SJSA1 (cell line): ENCODE data around the gene CHI3L1. TPM values are rescaled to one million over a fixed set of nuclear protein-coding genes. Genes with fewer than 3 reads are reported as not detected.
A peak's percentile ranks its signal among the peaks of the same experiment; 100 is the strongest.

Source experiments
- DNase-seq, 2 experiments: peaks; one replicate each; pipeline ENCODE4 v3.0.0-alpha.2; 2015 to 2020; ENCODE audit warnings: low spot score in 2 of 2, low read depth in 1 of 2
- H3K27ac ChIP-seq: fragments of 250-450 bp; sonication (Bioruptor Pico); 2 replicates; pipeline ENCODE4 v1.5.1; 2020; ENCODE audit warnings: mild to moderate bottlenecking, moderate library complexity
- H3K27me3 ChIP-seq: fragments of 250-450 bp; sonication (Bioruptor Pico); replicated peaks from 2 replicates; pipeline ENCODE4 v1.5.1; 2020; ENCODE audit warnings: mild to moderate bottlenecking, moderate library complexity
- H3K36me3 ChIP-seq: fragments of 250-450 bp; sonication (Bioruptor Pico); 2 replicates; pipeline ENCODE4 v1.5.1; 2020; ENCODE audit warnings: mild to moderate bottlenecking
- H3K4me1 ChIP-seq: fragments of 250-450 bp; sonication (Bioruptor Pico); replicated peaks from 2 replicates; pipeline ENCODE4 v1.6.1; 2021; ENCODE audit warnings: mild to moderate bottlenecking
- H3K4me3 ChIP-seq: fragments of 250-450 bp; sonication (Bioruptor Pico); 2 replicates; pipeline ENCODE4 v1.5.1; 2020; ENCODE audit warnings: mild to moderate bottlenecking
- H3K9me3 ChIP-seq: fragments of 250-450 bp; sonication (Bioruptor Pico); replicated peaks from 2 replicates; pipeline ENCODE4 v1.5.1; 2020; ENCODE audit warnings: mild to moderate bottlenecking
- total RNA-seq: library from RNA; depleted of rRNA; stranded (reverse); fragments of >200 nt; shearing (Covaris generic); gene quantifications from 2 replicates; pipeline ENCODE4 v1.2.3, GENCODE V29; 2014

The CHI3L1 gene
- total RNA-seq, 1 experiment from 2014 or later, result not detected

DNA sequence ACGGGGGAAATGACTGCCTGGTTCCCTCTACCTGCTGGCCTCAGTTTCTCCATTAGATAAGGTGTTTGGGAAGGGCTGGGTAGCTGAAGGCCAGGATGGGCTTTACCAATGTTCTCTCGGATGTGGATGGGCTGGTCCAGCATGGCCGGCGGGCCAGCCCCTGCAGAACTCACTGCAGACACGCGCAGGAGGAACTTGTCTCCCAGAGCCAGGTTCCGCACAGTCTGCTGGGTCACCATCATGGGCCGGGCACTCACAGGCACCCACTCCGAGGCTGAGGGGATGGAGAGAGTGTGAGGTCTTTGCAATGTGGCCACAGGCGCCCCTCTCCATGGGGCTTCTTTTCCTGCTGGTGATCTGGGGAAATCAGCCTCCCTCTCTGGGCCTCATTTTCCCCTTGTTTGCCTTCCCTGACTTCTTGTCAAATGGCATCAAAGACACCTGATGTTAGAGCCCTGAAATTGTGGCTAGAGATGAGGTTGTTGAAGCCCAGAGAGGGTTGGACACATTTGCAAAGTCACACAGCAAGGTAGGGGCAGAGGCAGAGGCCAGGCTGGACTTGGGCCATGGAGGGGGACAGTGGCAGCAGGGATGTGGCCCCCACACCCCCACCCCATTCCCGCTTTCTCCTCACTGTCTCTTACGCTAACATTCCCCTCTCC lies 12.0 kb downstream of the CHI3L1 start:
- no peak overlapping the region for H3K4me3 ChIP-seq
- H3K27ac ChIP-seq, result no peak overlapping the region
- H3K4me1 ChIP-seq, result peaks cover 8% of the 10 kb centered on the region
- 0 out of 2 replicates have a peak, but pooled peaks cover 3% of the 10 kb centered on the region for H3K9me3 ChIP-seq
- H3K36me3 ChIP-seq, result no peaks in the 10 kb centered on the region
- no peak for DNase-seq
- no peaks in the 10 kb centered on the region; the same call in 1 of the 2 replicates for H3K27me3 ChIP-seq

DNA sequence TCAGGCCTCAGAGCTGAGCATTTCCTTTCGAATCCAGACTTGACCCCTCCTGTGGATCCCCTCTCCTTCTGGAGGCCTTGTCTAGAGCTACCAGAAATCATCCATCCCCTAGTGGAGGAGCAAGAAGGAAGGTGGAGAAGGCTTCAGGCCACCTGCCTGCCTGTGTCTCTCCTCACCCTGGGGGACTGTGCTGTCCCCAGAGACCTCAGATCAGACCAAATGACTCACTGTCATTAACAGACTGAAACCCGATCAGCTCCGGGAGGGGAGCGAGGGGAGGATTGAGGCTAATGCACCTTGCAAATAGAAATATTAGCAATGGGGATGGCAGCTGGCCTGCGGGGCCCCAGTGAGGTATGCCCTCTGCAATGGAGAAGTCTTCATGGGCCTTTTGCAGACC lies 12.9 kb downstream of the CHI3L1 start:
- Histone ChIP-seq H3K4me1 (peaks cover 8% of the 10 kb centered on the region), H3K9me3 (0 out of 2 replicates have a peak, but pooled peaks cover 3% of the 10 kb centered on the region), H3K36me3 (no peaks in the 10 kb centered on the region), H3K4me3 (no peak overlapping the region), H3K27me3 (no peaks in the 10 kb centered on the region; the same call in 1 of the 2 replicates), H3K27ac (no peak overlapping the region)
- no peak for DNase-seq

DNA sequence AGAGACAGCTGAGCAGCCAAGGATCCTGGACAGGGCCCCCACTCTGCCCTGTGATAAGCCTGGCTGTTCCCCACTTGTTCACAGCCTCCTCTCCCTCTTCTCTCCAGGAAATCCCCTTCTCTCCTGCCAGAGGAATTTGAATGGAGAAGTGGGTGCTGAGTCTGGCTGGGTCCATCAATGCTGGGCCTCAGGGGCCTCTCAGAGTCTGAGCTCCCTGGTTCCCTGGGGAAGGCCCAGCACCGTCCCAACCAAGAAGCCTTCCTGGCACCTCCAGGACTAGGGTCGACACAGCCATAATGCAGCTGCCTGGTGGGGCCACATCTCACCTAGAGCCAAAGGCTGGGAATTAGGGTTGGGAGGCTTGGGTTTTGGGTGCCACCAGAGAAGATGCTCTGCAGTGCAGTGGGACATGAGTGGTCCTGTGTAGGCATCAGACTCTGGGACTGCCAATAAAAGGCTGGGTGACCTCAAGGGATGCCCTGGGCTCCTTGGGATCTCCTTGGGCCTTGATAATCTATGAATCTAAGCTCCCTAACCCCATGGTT lies 13.4 kb downstream of the CHI3L1 start:
- Histone ChIP-seq H3K4me3 (no peak overlapping the region), H3K27ac (no peak overlapping the region)
- no peak for DNase-seq

GRCh38 chr1:203172184-203173010 lies 14.1 kb downstream of the CHI3L1 start:
- no peak overlapping the region for H3K27ac ChIP-seq
- peak; percentile 27 to 62 for DNase-seq
- H3K36me3 ChIP-seq, result no peaks in the 10 kb centered on the region
- no peaks in the 10 kb centered on the region; the same call in 1 of the 2 replicates for H3K27me3 ChIP-seq
- peaks cover 3% of the 10 kb centered on the region for H3K4me1 ChIP-seq
- H3K4me3 ChIP-seq, result no peak overlapping the region
- no peaks in the 10 kb centered on the region for H3K9me3 ChIP-seq

More for the DNA sequence above, 13.4 kb downstream of the CHI3L1 start:
- Histone ChIP-seq H3K36me3 (no peaks in the 10 kb centered on the region), H3K4me1 (peaks cover 8% of the 10 kb centered on the region), H3K9me3 (0 out of 2 replicates have a peak, but pooled peaks cover 3% of the 10 kb centered on the region), H3K27me3 (no peaks in the 10 kb centered on the region; the same call in 1 of the 2 replicates)

DNA sequence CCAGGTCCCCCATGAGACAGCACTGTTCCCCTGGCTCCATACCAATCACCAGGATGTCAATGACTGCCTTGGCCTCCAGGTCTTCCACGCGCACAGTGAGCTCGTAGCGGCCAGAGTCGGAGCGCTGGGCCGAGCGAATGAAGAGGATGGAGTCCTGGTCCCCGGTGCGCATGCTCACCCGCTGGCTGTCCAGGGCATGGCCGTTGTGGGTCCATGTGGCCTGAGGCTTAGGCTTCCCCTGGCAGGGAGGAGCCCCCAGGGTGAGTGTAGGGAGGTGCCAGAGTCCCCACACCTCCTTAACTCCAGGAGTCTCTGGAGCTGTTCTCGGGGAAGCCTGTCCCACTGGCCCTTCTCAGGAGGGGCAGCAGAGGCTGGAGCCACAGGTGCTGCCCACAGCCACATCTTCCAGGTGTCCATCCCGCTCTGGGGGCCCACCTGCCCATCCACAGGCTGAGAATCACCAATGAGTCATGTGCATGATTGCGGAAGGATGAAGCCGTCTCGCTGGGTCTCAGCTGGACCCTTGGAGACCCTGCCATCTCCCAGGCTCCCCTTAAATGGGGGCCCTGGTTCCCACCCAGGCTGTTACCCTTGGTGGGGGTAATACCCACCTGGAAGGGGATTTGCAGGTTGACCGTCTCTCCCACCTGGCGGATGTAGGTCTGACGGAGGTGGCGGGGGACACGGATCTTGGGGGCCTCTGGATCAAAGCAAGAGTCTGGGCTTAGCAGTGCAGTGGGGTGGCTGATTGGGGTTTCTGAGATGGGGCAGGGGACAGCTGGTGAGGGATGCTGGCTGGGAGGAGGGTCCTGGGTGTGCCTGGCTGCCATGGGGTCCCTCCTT lies 14.9 kb downstream of the CHI3L1 start:
- H3K27me3 ChIP-seq, result no peaks in the 10 kb centered on the region; the same call in 1 of the 2 replicates
- no peaks in the 10 kb centered on the region for H3K9me3 ChIP-seq
- no peak for DNase-seq
- H3K4me3 ChIP-seq, result no peak overlapping the region
- no peaks in the 10 kb centered on the region for H3K4me1 ChIP-seq
- H3K27ac ChIP-seq, result no peak overlapping the region
- no peaks in the 10 kb centered on the region for H3K36me3 ChIP-seq

DNA sequence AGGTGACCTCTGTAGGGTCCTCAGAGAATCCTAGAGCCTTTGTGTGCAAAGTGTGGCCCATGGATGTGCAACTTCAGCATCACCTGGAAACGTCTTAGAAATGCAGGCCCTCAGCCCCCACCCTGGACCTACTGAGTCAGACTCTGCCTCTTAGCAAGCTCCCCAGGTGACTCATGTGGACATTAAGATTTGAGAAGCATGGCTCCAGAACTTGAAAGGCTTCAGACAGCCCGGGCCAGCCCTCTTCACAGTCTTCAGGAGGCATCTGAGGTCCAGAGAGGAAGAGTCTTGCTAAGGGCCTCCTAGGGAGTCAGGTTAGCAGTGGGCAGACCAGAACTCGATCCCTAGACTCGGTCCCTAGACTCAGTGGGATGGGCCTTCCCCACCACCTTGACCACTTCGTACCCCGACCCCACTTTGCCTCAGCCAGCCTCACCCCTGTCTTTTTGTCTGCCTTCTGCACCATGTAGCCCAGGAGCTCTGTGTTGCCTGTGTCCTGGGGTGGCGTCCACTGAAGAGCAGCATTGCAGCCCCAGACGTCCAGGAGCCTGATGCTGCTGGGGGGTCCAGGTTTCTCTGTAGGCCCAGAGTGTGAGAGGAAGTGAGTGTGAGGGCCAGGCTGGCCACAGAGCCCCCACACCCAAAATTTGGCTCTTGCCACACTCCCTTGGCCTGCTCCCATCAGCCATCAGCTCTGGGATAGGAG lies 15.7 kb downstream of the CHI3L1 start:
- no peaks in the 10 kb centered on the region for H3K9me3 ChIP-seq
- no peak for DNase-seq
- H3K27ac ChIP-seq, result no peak overlapping the region

GRCh38 chr1:203169770-203170520 lies 16.6 kb downstream of the CHI3L1 start:
- DNase-seq, result no peak
- no peak overlapping the region for H3K27ac ChIP-seq
- H3K9me3 ChIP-seq, result no peaks in the 10 kb centered on the region
- no peak overlapping the region for H3K4me3 ChIP-seq
- no peaks in the 10 kb centered on the region for H3K4me1 ChIP-seq
- no peaks in the 10 kb centered on the region; the same call in 1 of the 2 replicates for H3K27me3 ChIP-seq
- H3K36me3 ChIP-seq, result no peaks in the 10 kb centered on the region

More for the DNA sequence above, 15.7 kb downstream of the CHI3L1 start:
- Histone ChIP-seq H3K4me1 (no peaks in the 10 kb centered on the region), H3K4me3 (no peak overlapping the region), H3K27me3 (no peaks in the 10 kb centered on the region; the same call in 1 of the 2 replicates), H3K36me3 (no peaks in the 10 kb centered on the region)

DNA sequence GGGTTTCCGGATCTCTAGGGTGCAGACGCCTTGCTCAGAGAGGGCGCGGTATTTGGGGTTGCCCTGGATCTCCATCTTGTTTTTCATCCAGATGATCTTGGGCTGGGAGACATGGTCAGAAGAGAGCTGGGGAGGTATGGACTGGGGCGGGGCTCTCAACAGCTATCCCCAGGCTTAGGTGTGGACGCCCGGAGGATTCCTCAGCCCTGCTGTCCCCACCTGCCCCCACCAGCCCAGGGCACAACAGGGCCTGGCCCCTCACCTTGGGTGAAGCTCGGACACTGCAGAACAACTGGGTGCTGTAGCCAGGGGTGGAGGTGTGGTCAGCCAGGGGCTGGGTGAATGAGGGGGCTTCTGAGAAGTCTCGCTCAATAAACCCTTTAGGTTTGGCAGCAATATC lies 17.5 kb downstream of the CHI3L1 start:
- Histone ChIP-seq H3K4me1 (no peaks in the 10 kb centered on the region), H3K27me3 (peaks cover 7% of the 10 kb centered on the region), H3K4me3 (no peak overlapping the region), H3K36me3 (no peaks in the 10 kb centered on the region), H3K27ac (no peak overlapping the region), H3K9me3 (no peaks in the 10 kb centered on the region)
- no peak for DNase-seq

DNA sequence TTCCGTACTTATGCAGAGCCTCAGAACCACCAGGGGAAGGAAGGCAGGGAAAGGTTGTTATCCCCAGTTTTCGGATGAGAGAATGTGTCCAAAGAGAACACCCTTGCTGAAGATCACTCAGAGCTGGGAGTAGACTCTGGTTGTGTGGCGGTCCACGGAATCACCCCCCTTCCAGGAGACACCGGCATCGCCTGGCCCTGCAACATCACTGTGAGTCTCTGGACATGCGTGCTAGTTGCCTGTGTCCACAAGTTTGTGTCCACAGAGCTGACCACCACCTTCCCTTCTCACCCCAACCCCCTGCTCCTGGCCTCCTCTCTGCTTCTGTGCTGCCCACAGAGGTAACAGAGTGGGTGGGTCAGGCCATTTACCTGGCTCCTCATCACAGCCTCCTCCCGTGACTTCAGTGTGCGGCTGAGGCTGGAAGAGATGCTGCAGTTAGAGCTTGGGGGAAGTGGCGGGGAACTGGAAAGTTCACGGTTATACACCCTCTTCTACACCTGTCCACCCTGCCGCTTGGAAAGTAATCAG lies 18.2 kb downstream of the CHI3L1 start:
- Histone ChIP-seq H3K4me1 (no peaks in the 10 kb centered on the region), H3K27ac (no peak overlapping the region), H3K36me3 (no peaks in the 10 kb centered on the region), H3K4me3 (no peak overlapping the region), H3K9me3 (no peaks in the 10 kb centered on the region), H3K27me3 (peaks cover 9% of the 10 kb centered on the region)
- no peak for DNase-seq

DNA sequence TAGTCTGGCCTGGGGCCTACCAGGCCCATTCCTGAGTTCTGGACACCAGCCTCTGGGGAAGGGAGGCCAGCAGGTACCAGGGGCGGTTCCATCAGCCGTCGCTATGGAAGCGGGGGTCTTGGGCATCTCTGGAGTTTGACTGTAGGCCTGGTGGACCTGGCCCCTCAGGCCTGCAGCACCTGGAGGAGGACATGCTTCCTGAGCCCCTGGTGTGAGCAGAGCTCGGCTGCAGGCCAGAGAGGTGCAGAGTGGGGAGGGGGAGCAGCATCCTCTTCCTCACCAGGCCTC lies 18.6 kb downstream of the CHI3L1 start:
- H3K4me3 ChIP-seq, result no peak overlapping the region
- H3K9me3 ChIP-seq, result no peaks in the 10 kb centered on the region
- DNase-seq, result no peak
- H3K36me3 ChIP-seq, result no peaks in the 10 kb centered on the region
- peaks cover 14% of the 10 kb centered on the region for H3K27me3 ChIP-seq
- H3K4me1 ChIP-seq, result no peaks in the 10 kb centered on the region
- no peak overlapping the region for H3K27ac ChIP-seq

DNA sequence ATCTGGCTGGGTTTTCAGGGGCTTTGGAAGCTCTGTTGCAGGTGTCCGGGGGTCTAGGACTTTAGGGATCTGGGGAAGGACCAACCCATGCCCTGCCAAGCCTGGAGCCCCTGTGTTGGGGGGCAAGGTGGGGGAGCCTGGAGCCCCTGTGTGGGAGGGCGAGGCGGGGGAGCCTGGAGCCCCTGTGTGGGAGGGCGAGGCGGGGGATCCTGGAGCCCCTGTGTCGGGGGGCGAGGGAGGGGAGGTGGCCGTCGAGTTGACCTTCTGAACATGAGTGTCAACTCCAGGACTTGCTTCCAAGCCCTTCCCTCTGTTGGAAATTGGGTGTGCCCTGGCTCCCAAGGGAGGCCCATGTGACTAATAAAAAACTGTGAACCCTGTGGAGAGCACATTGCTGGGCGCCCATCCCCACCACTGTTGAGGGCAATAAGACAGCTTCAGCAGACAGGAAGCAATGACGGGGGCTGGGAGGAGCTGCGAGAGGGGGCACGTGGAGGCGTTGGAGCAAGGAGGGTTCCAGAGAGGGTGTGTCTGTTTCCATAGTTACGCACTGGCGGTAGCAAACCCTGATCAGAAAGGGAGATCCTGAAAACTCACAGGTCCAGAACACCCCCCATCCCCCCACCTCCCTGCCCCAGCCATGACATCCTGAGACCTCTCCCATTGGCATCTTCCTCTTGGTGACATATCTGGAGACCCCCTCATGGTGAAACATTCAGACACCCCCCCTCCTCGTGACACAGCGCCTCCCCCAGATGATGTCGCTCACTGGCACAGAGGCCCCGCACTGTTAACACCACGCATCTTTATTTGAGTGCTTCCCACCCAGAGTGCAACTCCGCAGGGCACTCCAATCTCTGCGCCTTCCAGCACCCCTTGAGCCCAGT lies 19.2 kb downstream of the CHI3L1 start:
- Histone ChIP-seq H3K27me3 (peaks cover 16% of the 10 kb centered on the region), H3K27ac (no peak overlapping the region), H3K36me3 (no peaks in the 10 kb centered on the region), H3K9me3 (no peaks in the 10 kb centered on the region), H3K4me1 (no peaks in the 10 kb centered on the region), H3K4me3 (no peak overlapping the region)
- no peak for DNase-seq
